Mesothelial cell of epicardium (in vitro differentiated cells): Measurements from ENCODE around the gene DEXI. TPM values are rescaled to one million over a fixed set of nuclear protein-coding genes. Genes with fewer than 3 reads are reported as not detected.

Source experiments
- DNase-seq, 2 experiments: peaks; one replicate each; pipeline ENCODE4 v3.0.0; 2021; ENCODE audit warnings: low spot score in 2 of 2; ENCODE audit not compliant: unreplicated experiment in 2 of 2
- H3K27ac Mint-ChIP-seq: 2 replicates; pipeline ENCODE4 v1.8.0; 2021; ENCODE audit warnings: mixed read lengths
- H3K27me3 Mint-ChIP-seq: 2 replicates; pipeline ENCODE4 v1.8.0; 2021; ENCODE audit warnings: low read depth, mixed read lengths
- H3K36me3 Mint-ChIP-seq: 2 replicates; pipeline ENCODE4 v1.8.0; 2021; ENCODE audit warnings: mixed read lengths
- H3K4me1 Mint-ChIP-seq: 2 replicates; pipeline ENCODE4 v1.8.0; 2021; ENCODE audit warnings: mixed read lengths
- H3K4me3 Mint-ChIP-seq: 2 replicates; pipeline ENCODE4 v1.8.0; 2021; ENCODE audit warnings: mild to moderate bottlenecking, moderate library complexity, mixed read lengths
- H3K9me3 Mint-ChIP-seq: 2 replicates; pipeline ENCODE4 v1.8.0; 2021; ENCODE audit warnings: mixed read lengths
- CTCF ChIP-seq: fragments of 200-600 bp; sonication (generic); IDR thresholded peaks from one replicate; pipeline ENCODE4 v1.5.0; 2021; ENCODE audit warnings: antibody characterized with exemption; ENCODE audit not compliant: unreplicated experiment
- total RNA-seq: library from RNA; stranded (reverse); gene quantifications from 3 replicates; pipeline ENCODE4 v1.2.1, GENCODE V29; 2021

The DEXI gene
- total RNA-seq, 1 donor from 2014 or later: 31.2 TPM

- H3K4me1 Mint-ChIP-seq: peaks cover 28% of the 10 kb centered on the region
- H3K27me3 Mint-ChIP-seq: no peaks in the 10 kb centered on the region
- no peak for DNase-seq
- no peak overlapping the region for H3K4me3 Mint-ChIP-seq
- peaks cover 23% of the 10 kb centered on the region for H3K36me3 Mint-ChIP-seq
- H3K27ac Mint-ChIP-seq: peak overlapping the region; percentile 3
- no peak for TF ChIP-seq CTCF
- no peaks in the 10 kb centered on the region for H3K9me3 Mint-ChIP-seq
These were observed 30.7 kb upstream of the DEXI start for GRCh38 chr16:10972819-10973464.

GRCh38 chr16:10972108-10972818 lies 30.0 kb upstream of the DEXI start:
- Mint-ChIP-seq H3K4me3 (no peak overlapping the region), H3K27ac (peak overlapping the region; percentile 52), H3K36me3 (peaks cover 18% of the 10 kb centered on the region), H3K4me1 (peaks cover 23% of the 10 kb centered on the region), H3K9me3 (no peaks in the 10 kb centered on the region), H3K27me3 (no peaks in the 10 kb centered on the region)
- no peak for DNase-seq
- TF ChIP-seq CTCF: no peak

GRCh38 chr16:10971560-10971961 lies 29.3 kb upstream of the DEXI start:
- peaks cover 16% of the 10 kb centered on the region for H3K36me3 Mint-ChIP-seq
- peak; percentile 85 for TF ChIP-seq CTCF
- H3K4me1 Mint-ChIP-seq: peaks cover 16% of the 10 kb centered on the region
- no peak overlapping the region for H3K27ac Mint-ChIP-seq
- peak in 1 of 2 experiments; percentile 53 for DNase-seq
- no peak overlapping the region for H3K4me3 Mint-ChIP-seq
- H3K27me3 Mint-ChIP-seq: no peaks in the 10 kb centered on the region
- H3K9me3 Mint-ChIP-seq: no peaks in the 10 kb centered on the region

- TF ChIP-seq CTCF: no peak
- Mint-ChIP-seq H3K4me1 (peaks cover 12% of the 10 kb centered on the region), H3K27ac (no peak overlapping the region), H3K4me3 (no peak overlapping the region), H3K27me3 (no peaks in the 10 kb centered on the region), H3K36me3 (peaks cover 16% of the 10 kb centered on the region), H3K9me3 (no peaks in the 10 kb centered on the region)
- no peak for DNase-seq
These were observed 27.8 kb upstream of the DEXI start for GRCh38 chr16:10970065-10970464.

- DNase-seq: no peak
- Mint-ChIP-seq H3K36me3 (peaks cover 13% of the 10 kb centered on the region), H3K27ac (no peak overlapping the region), H3K4me3 (no peak overlapping the region), H3K9me3 (no peaks in the 10 kb centered on the region), H3K27me3 (no peaks in the 10 kb centered on the region), H3K4me1 (peaks cover 12% of the 10 kb centered on the region)
- no peak for TF ChIP-seq CTCF
These were observed 27.3 kb upstream of the DEXI start for GRCh38 chr16:10969615-10970014.
